ENCODE data around the gene DNAJC11. TPM values are rescaled to one million over a fixed set of nuclear protein-coding genes. Genes with fewer than 3 reads are reported as not detected.

DNAJC11 gene
- total and polyA plus RNA-seq, 10 donors = 13.3 to 66.9 (median 54.6) TPM

DNA sequence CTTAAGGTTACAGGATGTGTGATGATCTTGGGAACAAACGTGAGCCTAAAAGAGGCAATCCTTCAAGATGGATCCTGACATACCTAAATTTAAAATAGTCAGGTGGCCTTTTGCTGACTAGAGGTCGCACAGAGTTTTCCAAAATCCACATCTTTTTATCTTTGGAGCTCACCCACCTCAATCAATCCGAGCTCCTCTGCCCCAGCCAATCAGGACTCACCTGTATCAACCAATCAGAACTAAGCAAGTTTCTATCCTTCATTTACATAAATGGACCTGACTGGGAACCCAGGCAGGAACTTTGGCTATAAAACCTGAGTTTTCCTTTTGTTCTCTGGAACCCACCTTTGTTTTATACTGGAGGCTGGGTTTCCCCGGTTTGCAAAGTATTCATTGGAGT is 16.2 kb downstream of the DNAJC11 start:
- TF ChIP-seq, protein P1, sequence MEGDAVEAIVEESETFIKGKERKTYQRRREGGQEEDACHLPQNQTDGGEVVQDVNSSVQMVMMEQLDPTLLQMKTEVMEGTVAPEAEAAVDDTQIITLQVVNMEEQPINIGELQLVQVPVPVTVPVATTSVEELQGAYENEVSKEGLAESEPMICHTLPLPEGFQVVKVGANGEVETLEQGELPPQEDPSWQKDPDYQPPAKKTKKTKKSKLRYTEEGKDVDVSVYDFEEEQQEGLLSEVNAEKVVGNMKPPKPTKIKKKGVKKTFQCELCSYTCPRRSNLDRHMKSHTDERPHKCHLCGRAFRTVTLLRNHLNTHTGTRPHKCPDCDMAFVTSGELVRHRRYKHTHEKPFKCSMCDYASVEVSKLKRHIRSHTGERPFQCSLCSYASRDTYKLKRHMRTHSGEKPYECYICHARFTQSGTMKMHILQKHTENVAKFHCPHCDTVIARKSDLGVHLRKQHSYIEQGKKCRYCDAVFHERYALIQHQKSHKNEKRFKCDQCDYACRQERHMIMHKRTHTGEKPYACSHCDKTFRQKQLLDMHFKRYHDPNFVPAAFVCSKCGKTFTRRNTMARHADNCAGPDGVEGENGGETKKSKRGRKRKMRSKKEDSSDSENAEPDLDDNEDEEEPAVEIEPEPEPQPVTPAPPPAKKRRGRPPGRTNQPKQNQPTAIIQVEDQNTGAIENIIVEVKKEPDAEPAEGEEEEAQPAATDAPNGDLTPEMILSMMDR (IDR thresholded peaks at IDR 0.05 in 8 of 11, conservative IDR thresholded peaks at IDR 0.05 in 3 of 11) = no peak
- TF ChIP-seq POLR2AphosphoS5 (IDR thresholded peaks at IDR 0.05) = no peak
- TF ChIP-seq POLR2A (IDR thresholded peaks at IDR 0.05) = no peak
- H3K27me3 ChIP-seq (replicated peaks in 1 of 7) = no peaks in the 10 kb centered on the region
- H3K27ac ChIP-seq = no peak overlapping the region
- intact Hi-C loops (cut with DNase I; ENCODE audit: low total_unique reads) = no loop called here
- WGBS, 5 donors = 91 to 96% (median 95%) methylated on average over 4 of the region's 4 CpGs
- no peaks in the 10 kb centered on the region for H3K9me3 ChIP-seq
- H3K4me1 ChIP-seq = peaks cover 0 to 28% (median 14%) of the 10 kb centered on the region in 6 donors
- H3K36me3 ChIP-seq = peaks cover 0 to 21% (median 2%) of the 10 kb centered on the region in 6 donors
- H3K4me3 ChIP-seq = no peak overlapping the region
- no peak for DNase-seq

DNA sequence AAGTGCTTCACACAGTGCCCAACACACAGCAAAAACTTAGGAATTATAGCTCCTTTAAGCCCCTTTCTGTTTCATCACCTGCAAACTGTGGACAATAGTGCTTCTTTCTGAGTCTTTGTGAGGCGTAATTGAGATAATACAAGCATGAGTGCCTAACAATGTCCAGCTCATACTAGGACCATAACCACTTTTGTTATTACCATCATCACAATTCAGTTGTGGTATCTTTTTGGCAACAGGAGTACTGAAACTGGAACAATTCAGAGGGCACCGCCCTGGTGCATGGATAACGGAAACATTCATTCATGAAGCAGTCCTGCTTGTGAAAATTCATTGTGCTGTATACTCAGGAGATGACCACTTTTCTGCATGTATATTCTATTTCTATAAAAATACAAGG is 18.2 kb downstream of the DNAJC11 start:
- Histone ChIP-seq H3K4me3 (no peak overlapping the region), H3K4me1 (peaks cover 0 to 10% (median 2%) of the 10 kb centered on the region in 6 donors), H3K9me3 (no peaks in the 10 kb centered on the region), H3K36me3 (peaks cover 0 to 40% (median 14%) of the 10 kb centered on the region in 6 donors), H3K27ac (no peak overlapping the region), H3K27me3 (replicated peaks in 1 of 7) (no peaks in the 10 kb centered on the region)
- 82 to 94% (median 90%) methylated on average over 3 of the region's 3 CpGs for WGBS, 5 donors
- intact Hi-C loops (cut with DNase I; ENCODE audit: low total_unique reads) = no loop called here
- TF ChIP-seq POLR2AphosphoS5 (IDR thresholded peaks at IDR 0.05) (no peak), POLR2A (IDR thresholded peaks at IDR 0.05) (no peak)
- TF ChIP-seq, protein P1 (IDR thresholded peaks at IDR 0.05 in 8 of 11, conservative IDR thresholded peaks at IDR 0.05 in 3 of 11) = no peak
- no peak for DNase-seq

DNA sequence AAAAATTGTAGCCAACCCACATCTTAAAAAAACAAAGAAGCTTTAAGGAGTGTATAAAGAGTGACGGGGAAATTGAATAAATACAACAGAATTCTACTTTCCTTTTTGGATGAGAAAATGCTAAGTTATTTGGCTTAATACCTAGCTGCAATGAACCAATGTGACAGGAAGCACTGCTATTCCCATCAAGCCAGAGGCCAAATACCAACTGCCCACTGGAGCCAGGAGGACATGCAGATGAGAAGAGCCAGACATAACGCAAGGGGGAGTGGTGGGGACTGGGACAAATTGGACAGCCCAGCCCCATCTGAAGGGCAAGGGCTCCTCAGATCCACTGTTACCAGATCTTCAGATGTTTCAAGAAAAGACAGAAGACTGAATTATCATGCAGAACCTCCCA is 25.7 kb downstream of the DNAJC11 start:
- H3K9me3 ChIP-seq = no peaks in the 10 kb centered on the region
- no peaks in the 10 kb centered on the region for H3K27me3 ChIP-seq (replicated peaks in 1 of 7)
- H3K36me3 ChIP-seq = peaks cover 0 to 96% (median 48%) of the 10 kb centered on the region in 6 donors
- H3K4me1 ChIP-seq = no peaks in the 10 kb centered on the region
- no peak overlapping the region for H3K27ac ChIP-seq
- intact Hi-C loops (cut with DNase I; ENCODE audit: low total_unique reads) = no loop called here
- 94 to 100% (median 97%) methylated on average over 2 of the region's 2 CpGs for WGBS, 5 donors
- no peak overlapping the region for H3K4me3 ChIP-seq
- DNase-seq = no peak
- TF ChIP-seq, protein P1 (IDR thresholded peaks at IDR 0.05 in 8 of 11, conservative IDR thresholded peaks at IDR 0.05 in 3 of 11) = no peak
- no peak for TF ChIP-seq POLR2A (IDR thresholded peaks at IDR 0.05)
- no peak for TF ChIP-seq POLR2AphosphoS5 (IDR thresholded peaks at IDR 0.05)

DNA sequence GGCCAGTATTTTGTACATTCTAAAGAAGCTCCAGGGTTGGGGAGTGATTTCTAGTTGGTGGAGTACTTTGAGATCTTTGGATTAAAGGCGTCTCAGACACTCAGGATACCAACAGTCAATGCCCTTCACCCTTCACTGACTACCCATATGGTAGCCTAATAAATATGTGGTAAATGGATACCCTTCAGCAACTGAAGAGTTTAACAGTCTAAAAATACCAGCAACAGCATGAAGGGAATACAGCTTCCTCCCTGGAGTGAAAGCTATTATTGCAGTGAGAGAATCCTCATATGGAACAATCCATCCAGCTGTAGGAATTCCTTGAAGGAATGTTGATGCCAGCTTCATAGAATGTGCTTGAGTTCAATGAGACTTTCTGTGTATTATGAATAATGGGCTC is 26.8 kb downstream of the DNAJC11 start:
- Histone ChIP-seq H3K27ac (no peak overlapping the region), H3K4me3 (no peak overlapping the region), H3K4me1 (no peaks in the 10 kb centered on the region), H3K36me3 (peaks cover 0 to 85% (median 43%) of the 10 kb centered on the region in 6 donors), H3K9me3 (no peaks in the 10 kb centered on the region), H3K27me3 (replicated peaks in 1 of 7) (no peaks in the 10 kb centered on the region)
- DNase-seq = no peak
- intact Hi-C loops (cut with DNase I; ENCODE audit: low total_unique reads) = no loop called here
- no peak for TF ChIP-seq POLR2AphosphoS5 (IDR thresholded peaks at IDR 0.05)
- TF ChIP-seq, protein P1 (IDR thresholded peaks at IDR 0.05 in 8 of 11, conservative IDR thresholded peaks at IDR 0.05 in 3 of 11) = no peak
- TF ChIP-seq POLR2A (IDR thresholded peaks at IDR 0.05) = no peak
- WGBS, 5 donors = 83 to 100% (median 94%) methylated on average over 1 of the region's 1 CpG
